Mucosa of gallbladder (tissue), 1 donor: ENCODE results near the gene KDM3A. TPM values are rescaled to one million over a fixed set of nuclear protein-coding genes. Genes with fewer than 3 reads are reported as not detected.

Source experiments
- DNase-seq: peaks from one replicate; pipeline ENCODE4 v3.0.0-alpha.2; 2020; ENCODE audit warnings: low spot score
- total RNA-seq: library from RNA; stranded (reverse); gene quantifications from one replicate; pipeline ENCODE4 v1.2.1, GENCODE V29; 2021
- donor health status: DM: no; HTN: no; CAD: no.

Gene KDM3A
- total RNA-seq, 1 donor from 2014 or later, result 87.4 TPM

GRCh38 chr2:86513948-86514660, 72.9 kb downstream of the KDM3A start:
- no peak for DNase-seq

DNA sequence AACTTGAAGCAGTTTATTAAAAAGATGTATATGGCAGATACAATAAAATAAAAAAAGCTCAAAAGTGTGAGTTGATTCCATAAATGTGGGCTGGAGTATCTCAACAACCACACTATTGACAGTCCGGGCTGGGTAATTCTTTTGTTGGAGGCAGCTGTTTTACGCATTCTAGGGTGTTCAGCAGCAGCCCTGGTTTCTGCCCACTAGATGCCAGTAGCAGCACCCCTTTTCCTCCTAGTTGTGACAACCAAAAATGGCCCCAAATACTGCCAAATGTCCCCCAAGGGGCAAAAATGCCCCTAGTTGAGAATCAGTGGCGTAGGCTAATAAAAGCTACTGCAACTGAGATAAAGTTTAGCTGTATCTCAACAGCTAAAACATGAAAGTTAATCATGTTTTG, 77.3 kb downstream of the KDM3A start:
- DNase-seq, result peak; percentile 20

GRCh38 chr2:86519349-86519748, 78.2 kb downstream of the KDM3A start:
- no peak for DNase-seq

- no peak for DNase-seq
These were observed 79.0 kb downstream of the KDM3A start for GRCh38 chr2:86520153-86520552.

DNA sequence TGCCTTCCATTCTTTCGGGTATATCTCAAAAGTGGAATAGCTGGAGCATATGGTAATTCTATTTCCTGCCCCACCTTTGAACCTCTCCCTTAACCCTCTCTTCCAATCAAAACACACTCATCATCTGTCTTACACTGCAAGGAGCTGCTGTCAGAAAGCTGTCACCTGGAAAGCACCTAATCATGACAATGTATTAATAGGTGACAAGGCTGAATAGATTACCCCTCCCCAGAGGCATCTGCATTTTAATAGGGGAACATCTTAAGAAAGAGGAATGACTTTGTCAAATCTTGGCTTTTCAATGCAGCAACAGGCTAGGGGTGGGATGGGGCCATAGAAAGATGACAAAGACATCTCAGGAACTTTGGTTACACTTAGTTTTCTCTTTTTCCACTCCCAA, 80.8 kb downstream of the KDM3A start:
- no peak for DNase-seq

DNA sequence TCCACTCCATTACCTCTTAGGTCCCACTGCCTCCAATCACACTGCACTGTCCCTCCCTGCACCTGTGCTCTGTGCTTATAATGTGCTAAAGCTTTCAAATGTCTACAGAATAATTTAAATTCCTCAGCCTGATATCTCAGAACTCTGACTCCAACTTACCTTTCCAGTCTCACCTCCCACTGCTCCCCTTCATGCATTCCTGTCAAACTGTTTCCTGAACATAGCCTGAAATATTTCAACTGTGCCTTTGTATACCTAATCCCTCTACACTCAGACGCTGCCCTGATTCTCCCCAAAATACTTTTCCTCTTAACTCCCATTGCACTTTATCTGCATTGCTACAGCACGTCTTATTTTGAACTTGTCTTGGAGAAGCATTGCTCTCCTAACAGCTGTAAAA, 81.5 kb downstream of the KDM3A start:
- DNase-seq, result no peak

GRCh38 chr2:86523491-86523890, 82.3 kb downstream of the KDM3A start:
- no peak for DNase-seq

DNA sequence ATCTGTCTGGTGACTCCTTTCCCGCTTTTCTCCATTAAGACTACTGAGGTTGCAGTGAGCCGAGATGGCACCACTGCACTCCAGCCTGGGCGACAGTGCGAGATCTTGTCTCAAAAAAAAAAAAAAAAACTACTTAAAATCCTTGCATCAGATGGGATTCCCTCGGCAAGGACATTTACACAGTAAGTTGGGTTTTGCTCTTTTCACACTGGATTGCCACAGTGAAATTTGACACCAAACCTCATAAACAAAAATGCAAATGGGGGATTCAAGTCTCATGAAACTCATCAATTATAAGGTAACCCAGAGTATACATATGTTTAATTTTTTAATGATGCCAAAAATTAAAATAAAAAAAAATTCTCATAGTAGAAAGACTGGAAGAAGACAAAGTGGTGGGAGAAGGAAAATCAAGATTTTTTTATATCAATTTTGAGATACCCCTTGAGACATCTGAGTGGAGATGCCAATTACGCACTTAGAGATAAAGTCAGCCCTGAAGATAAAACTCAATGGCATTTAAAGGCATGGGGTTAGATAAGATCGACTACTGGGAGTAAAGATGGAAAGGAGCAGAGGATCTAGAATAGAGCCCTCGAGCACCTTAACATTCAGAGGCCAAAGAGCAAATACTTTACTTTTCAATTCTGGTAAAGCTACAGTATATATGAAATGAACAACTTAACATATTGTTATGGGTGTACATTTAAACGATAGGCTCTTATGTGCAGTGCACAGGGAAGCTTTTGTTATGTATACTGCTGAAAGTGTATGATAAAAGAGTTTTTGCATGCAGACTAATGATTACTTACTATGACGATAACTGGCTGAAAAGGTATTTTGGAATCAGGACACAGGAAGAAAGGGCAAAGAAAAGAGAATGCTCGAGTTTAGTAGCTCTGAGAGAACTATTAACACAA, 84.5 kb downstream of the KDM3A start:
- no peak for DNase-seq

GRCh38 chr2:86533589-86533988, 92.4 kb downstream of the KDM3A start:
- DNase-seq, result no peak

GRCh38 chr2:86541334-86541733, 100.2 kb downstream of the KDM3A start:
- DNase-seq, result no peak

Other genes starting within 250 kb of the KDM3A start
- 74.7 TPM for gene IMMT, start 245.9 kb upstream of the KDM3A start, total RNA-seq
- 39.5 TPM for gene MRPL35, start 241.9 kb upstream of the KDM3A start, total RNA-seq
- gene REEP1, start 103.7 kb upstream of the KDM3A start, total RNA-seq, result 21.2 TPM
- 142 TPM for gene CHMP3, start 122.1 kb downstream of the KDM3A start, total RNA-seq
- gene RNF103, start 182.5 kb downstream of the KDM3A start, total RNA-seq, result 93.3 TPM